GM19372 (cell line): ENCODE results near the gene PIAS1.
"Not testable (repeated sequence)": the region's sequence is repeated elsewhere in the genome, so short reads cannot be mapped to it uniquely, and the experiment has no call there.

Experiments
- ATAC-seq: cut with Tn5 transposase; IDR thresholded peaks from one replicate; pipeline ENCODE4 v1.9.1; 2021; ENCODE audit warnings: mild to moderate bottlenecking, low read depth, moderate library complexity; ENCODE audit not compliant: unreplicated experiment

PIAS1 gene

DNA sequence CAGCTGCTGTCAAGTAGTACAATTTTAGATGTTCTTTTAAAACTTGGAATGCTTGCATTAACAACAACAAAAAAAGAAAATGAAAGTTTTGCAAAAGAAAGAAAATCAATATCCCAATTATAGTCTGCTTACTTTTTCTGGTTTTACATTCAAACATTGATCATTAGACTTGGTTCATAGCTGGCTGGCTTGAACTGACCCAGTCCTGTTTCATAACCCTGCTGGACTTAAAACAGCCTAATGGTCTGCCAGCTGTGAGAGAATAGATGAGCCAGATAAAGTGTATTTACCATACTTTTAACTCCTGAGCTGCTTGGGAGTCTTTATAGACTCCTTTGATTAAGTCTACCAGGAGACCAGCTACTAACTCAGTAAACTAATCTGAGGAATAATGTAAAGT lies 59.2 kb downstream of the PIAS1 start:
- no peak for ATAC-seq

DNA sequence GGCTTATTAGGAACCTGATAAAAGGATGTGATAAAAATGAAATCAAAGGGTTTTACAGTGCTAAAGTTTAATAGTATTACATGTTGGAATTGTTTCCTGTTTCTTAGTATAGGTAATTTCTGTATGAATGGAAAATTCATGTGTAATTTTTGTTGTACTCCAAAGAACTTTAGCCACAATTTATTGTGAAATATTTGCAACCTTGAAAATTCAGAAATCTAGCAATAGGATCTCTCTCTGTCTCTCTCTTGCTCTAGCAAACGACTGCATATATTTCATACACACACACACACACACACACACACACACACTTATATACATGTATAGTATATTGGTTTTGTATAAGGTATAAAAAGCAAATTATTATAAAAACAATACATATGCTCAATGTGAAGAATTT lies 59.6 kb downstream of the PIAS1 start:
- no peak for ATAC-seq

DNA sequence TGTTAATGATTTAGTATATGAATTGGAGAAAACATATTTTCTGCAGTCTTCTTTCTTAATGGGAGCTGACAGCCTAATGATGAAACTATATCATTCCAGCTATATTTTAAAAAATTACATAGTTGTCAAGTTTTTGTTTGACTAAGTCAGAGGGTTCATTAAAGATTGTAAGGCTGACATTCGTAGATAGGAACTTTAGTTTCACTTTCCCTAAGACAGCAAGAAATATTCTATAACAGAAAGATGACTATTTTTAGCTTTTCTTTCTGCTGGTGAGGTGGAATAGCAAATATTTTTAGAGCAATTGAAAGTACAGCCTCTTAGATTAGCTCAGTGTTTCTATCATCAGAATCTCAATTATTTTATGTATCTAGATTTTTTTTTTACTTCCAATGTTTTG lies 60.2 kb downstream of the PIAS1 start:
- ATAC-seq: no peak

DNA sequence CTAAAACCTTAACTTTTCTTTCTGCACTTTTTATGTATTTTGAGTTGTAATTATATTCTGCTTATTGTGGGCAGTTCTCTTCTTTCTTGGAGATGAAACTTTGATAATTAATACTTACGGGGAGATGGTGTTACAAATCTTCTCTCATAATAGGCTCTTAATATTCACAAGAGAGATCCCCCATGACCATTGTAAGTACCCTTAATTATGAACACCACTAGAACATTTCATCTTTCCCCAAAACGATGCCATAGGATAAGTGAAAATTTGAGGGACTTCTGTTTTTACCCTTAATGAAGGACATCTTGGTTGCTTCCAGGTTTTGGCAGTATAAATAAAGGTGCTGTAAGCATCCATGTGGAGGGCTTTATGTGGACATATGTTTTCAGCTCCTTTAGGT lies 60.7 kb downstream of the PIAS1 start:
- ATAC-seq: no peak

DNA sequence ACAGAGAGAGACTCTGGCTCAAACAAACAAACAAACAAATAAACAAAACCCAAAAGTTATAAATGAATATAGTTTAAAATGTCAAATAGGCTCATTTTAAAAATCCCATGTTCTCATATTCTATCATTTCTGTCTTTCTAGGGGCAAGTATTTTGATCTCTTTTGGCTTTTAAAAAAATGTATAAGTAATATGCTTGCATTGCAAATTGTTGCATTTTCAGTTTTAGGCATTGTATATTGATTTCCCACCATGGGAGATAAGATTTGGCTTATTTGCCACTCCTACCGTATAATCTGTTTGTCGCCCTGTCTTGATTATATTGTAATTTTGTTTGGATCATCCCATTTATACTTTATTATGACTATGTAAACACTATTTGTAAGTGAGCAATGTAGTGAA lies 70.6 kb downstream of the PIAS1 start:
- ATAC-seq: no peak

DNA sequence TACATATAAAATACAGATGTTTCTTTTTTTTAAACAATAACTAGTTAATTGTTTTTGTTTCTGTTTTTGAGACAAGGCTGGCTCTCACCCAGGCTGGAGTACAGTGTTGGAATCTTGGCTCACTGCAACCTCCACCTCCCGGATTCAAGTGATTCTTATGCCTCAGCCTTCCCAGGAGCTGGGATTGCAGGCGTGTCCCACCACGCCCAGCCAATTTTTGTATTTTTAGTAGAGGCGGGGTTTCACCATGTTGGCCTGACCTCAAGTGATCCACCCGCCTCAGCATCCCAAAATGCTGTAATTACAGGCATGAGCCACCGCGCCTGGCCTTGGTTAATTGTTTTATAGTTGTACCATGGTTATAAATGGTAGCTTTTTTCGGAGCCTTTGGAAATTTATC lies 72.3 kb downstream of the PIAS1 start:
- no peak for ATAC-seq

DNA sequence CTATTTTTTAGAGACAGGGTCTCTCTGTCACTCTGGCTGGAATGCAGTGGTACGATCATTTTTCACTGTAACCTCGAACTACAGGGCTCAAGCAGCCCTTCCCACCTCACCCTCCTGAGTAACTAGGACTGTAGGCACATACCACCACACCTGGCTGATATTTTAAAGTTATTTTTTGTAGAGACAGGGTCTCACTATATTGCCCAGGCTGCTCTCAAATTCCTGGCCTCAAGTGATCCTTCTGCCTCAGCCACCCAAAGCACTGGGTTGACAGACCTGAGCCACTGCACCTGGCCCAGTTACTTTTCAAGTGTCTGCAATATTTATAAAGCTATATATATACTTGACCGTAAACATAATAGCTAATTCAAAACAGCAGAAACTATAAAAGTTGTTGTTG lies 75.0 kb downstream of the PIAS1 start:
- no peak for ATAC-seq

DNA sequence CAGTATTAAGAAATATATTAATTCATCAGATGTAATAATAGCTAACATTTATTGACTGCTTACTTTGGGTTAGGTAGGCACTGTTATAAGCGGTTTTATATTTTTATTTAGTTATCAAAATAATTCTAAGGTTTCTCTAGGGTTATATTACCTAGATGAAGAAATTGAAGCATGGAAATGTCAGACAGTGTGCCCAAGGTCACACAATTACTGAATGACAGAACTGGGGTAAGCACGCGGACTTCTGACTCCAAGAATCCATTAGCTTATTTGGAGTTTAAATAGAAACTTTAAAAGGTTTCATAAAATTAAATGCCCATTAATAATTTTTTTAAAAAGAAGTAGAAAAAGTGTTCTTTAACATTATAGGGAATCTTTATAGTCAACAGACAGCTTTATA lies 76.7 kb downstream of the PIAS1 start:
- ATAC-seq: no peak

DNA sequence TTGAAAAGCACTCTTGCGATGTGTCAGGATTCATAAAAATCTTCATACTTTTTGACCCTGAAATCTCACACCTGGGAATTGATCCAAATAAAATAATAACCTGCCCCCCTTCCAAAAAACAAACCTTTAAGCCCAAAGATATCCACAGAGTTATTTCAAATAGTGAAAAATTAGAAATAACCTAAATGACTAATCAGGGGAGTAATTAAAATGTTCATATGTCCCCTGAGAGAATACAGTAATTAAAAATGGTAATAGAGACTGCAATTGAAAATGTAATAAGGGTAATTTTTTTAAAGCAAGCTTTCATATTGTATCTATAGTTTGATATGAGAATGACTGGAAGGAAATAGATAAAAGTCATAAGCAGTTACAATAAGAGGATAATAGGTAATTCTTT lies 83.0 kb downstream of the PIAS1 start:
- no peak for ATAC-seq

DNA sequence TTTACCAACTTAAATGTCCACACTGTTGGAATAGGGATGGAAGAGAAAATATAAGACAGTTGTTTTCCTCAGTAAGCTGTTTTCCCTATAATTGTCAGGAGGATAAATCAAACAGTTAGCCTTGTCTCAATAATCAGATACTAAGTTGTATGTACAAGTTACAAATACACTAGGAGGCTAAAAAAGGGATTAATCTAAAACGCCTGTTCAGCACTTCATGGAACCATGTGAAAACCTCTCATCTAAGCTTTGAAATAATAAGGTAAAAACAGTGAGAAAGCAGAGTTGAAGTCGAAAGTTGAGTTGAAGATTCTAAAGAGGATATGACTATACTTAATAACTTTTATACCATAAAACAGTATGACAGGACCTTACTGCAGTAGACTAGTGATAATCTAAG lies 89.0 kb downstream of the PIAS1 start:
- no peak for ATAC-seq

DNA sequence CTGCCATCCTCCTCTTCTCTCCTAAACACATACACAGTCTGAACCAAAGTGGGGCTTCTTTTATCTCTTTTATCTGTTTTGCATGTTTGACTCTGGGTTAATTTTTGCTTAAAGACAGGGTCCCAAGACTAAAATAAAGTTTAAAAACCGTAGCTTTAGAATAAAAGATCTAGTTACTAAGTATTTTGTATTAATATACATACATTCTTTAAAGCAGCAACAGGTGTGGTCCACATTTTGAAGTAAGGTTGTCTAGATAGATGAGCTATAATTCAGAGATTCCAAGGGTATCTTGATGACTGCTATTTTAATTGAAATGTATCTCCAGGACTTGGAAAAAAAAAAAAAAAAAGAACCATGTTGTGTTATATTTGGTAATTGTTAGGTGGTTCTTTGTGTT lies 89.7 kb downstream of the PIAS1 start:
- no peak for ATAC-seq

DNA sequence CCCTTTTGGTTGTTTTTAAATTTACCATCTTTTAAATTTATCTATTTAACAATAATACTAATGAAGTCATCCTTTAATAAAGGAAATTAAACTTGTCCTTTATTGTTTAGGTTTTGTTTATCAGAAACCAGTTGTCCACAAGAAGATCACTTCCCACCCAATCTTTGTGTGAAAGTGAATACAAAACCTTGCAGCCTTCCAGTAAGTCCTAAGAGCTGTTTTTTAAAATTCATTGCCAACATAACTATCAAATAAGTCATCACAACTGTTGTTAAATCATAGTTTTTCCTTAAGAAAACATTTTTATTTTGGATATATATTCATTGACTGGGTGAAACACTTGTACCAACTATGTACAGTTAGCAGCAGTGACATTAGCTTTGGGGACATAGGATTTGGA lies 91.6 kb downstream of the PIAS1 start:
- no peak for ATAC-seq

DNA sequence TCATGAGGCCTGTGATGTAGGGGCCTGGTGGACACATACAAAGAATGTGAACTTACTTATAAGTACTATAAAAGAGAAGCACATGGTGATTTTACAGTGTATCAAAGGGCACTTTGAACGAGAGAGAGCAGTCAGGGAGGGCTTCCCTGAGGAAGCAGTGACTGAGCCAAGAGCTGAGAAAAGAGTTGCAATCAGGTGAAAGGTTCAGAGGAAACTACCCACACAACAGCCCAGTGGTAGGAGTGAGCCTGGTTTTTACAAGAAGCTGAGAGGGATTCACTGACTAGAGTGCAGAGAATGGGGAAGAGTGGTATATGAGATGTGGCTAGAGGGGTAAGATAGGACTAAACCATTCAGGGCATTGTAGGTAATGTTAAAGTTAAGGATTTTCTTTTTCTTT lies 93.9 kb downstream of the PIAS1 start:
- no peak for ATAC-seq

DNA sequence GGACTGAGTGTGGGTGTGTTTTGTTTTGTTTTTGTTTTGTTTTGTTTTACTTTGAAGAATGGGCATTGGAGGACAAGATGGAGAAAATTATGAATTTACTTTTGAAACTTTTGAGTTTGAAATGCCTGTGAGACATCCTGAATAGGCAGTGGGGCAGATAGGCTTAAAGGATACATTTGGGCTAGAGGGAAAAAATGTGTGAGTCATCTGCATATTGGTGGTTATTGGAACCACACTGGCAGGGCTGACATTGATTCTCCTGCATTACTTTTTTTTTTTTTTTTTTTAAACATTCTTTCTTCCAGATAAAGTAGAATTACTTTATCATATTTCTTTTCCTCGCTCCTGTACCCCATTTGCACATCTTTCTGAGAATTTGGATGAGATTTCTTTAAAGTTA lies 94.9 kb downstream of the PIAS1 start:
- no peak for ATAC-seq

DNA sequence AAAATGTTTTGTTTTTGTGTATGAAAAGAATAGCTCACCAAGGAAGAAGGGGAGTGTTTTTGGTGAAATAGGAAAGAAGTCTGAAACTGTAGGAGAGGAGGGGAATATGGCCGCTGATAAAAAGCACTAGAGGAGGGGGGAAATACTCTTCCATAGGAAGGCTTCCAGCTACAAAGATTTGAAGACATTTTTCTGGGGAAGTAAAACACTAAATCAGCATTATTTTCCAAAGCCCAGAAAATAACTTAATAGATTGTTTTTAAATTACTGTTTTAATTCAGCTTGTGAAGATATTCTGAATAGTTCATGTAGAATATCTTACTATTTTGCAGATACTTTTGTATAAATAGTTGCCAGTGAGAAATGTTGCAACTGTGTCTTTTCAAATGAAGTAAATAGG lies 96.1 kb downstream of the PIAS1 start:
- ATAC-seq: no peak

DNA sequence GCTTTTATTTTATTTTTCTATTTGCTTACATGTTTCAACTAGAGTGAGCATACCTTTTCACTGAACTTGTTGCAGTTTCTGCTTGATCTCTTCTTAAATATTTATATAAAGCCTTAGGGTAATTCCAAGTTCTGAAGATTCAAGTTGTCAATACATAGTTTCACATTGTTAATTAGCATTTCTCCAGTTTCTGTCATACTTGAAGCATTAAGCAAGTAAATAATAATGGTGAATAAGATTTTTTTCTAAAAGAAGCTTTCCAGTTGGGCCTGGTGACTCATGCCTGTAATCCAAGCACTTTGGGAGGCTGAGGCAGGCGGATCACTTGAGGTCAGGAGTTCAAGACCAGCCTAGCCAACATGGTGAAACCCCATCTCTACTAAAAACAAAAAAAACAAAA lies 97.2 kb downstream of the PIAS1 start:
- no peak for ATAC-seq

DNA sequence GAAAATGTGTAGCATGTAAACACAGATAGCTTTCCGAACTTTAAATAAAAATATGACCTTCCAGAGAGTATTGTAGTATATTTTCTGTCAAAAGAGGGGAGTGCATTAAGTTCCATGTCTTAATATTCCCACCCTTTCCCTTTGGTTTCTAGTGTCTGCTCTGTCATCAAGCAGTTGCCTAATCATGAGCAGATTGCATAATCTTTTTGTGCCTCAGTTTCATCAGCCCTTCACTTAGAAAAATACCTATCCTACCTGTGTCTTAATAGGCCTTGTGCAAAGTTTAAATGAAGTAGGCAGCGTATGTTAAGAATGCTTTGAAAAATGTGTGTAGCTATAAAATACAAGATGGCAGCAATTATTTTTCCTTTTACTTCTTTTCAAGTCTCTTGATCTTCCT lies 98.2 kb downstream of the PIAS1 start:
- ATAC-seq: no peak

DNA sequence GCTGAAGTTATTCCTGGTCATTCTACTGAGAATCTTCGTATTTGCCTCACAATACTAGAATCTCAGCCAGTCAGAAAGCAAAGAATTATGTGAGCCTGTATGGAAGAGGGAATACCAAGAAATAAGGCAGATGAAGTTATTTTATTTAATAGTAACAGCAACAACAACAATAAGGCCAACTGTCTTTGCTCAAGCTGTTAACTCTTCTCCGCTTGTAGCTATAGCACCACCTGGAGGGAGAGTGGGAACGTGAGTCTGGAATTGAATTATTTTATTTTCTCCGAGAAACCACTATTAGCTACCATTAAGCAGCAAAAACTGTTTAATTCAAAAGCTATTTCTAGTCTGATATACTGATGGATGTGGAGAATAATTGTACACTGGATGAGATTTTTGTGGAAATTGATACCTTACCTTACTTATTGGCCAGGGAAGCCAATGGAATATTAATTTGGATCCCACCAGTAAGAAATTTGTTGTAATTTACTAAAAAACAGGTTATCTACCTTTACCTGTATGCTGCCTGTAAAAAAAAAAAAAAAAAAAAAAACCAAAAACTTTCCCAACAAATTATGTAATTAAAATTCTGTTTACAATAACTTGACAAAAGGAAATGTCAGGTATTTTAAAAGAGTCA lies 100.9 kb downstream of the PIAS1 start:
- no peak for ATAC-seq

DNA sequence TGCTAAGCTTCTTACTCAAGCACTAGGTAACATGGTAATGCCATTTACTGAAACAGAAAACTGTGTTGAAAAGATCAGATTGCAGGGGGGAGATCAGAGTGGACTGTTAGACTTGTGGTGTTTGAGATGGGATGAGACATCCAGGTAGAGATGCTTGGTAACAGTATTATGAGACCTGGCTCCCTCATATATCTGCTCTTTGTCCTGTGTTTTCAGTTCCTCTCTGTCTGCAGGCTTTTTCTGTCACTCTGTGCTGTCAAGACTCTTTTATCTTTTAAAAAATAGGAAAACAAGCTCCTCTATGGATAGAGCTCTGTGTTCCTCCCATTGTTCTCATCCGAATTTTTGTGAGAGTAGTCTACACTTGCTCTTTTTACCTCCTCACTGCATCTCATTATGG lies 103.0 kb downstream of the PIAS1 start:
- no peak for ATAC-seq

DNA sequence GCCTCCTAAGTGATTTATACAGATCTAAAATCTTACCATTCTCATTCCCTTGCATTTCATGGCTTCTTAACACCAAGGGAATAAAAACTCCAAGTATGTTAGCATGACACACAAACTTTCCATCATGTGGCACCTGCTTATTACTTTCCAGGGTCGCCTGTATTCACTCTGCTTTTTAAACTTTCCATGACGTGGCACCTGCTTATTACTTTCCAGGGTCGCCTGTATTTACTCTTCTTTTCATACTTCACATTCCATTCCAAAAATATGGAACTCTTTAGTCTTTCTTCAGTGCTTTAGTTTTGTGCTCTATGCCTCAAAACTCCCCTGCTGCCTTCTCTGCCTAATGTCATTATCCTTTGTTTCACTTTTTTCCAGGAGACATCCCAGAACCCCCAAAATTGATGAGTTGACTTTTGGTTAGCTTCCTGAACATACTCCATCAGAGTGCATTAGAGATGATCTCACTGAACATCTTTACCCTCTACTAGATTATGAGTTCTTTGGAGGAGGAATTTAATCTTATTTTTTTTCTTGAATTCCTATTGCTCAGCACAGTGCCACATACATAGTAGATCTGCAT lies 104.0 kb downstream of the PIAS1 start:
- no peak for ATAC-seq

DNA sequence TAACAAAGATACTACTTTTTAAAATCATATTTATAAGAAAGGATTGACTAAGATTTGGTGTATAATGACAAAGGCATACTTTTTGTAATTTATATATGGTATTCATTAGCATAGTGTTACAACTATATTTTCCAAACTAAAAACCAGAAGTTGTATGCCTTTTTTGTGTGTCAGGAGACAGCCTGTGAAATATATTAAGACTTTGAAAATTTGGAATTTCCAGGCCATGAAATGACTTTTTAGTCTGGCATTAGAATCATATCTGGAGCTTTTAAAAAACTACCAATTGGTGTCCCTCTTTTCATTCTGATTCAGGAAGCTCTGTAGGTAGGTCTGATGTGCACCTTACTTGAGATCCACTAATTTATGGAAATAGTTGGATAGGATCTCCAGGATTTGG lies 109.1 kb downstream of the PIAS1 start:
- ATAC-seq: no peak

DNA sequence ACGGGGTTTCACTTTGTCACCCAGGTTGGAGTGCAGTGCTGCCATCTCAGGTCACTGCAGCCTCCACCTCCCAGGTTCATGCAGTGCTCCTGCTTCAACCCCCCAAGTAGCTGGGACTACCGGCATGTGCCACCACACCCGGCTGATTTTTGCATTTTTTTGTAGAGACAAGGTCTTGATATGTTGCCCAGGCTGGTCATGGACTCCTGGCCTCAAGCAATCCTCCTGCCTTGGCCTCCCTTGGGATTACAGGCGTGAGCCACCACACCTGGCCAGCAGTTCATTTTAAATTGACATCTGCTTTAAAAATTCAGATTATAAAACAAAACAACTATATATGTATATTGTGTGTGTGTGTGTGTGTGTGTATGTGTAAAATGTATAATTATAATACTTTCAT lies 112.7 kb downstream of the PIAS1 start:
- ATAC-seq: no peak

DNA sequence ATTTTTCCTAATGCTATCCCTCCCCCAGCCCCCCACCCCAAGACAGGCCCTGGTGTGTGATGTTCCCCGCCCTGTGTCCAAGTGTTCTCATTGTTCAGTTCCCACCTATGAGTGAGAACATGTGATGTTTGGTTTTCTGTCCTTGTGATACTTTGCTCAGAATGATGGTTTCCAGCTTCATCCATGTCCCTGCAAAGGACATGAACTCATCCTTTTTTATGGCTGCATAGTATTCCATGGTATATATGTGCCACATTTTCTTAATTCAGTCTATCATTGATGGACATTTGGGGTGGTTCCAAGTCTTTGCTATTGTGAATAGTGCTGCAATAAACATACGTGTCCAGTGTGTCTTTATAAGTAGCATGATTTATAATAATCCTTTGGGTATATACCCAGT lies 117.9 kb downstream of the PIAS1 start:
- ATAC-seq: not testable (repeated sequence)
